Measurements from ENCODE around the gene ATF7IP2. TPM values are rescaled to one million over a fixed set of nuclear protein-coding genes. Genes with fewer than 3 reads are reported as not detected.
"Not testable (repeated sequence)": the region's sequence is repeated elsewhere in the genome, so short reads cannot be mapped to it uniquely, and the experiment has no call there.

ATF7IP2 gene
- total and polyA plus RNA-seq, 4 donors = 14.3 to 60.4 (median 30.1) TPM

DNA sequence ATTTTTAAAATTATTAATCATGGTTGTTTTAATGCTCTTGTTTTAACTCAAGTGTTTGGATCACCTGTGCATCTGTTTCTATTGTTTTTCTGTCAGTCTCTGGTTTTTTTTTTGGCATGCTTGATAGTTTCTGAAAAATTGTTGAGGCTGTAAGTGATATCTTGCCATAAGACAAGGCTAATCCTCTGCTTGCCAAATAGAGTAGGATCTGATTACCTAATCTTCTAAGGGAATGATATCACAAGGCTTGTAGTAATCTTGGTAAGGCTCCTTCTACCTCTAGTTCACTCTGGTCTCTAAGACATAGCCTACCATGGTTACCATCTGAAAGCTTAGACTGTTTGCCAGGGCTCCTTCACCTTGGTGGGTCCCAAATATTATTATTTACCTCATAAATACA, 81.0 kb downstream of the ATF7IP2 start (continued):
- no peak for TF ChIP-seq REST (IDR thresholded peaks at IDR 0.05)

GRCh38 chr16:10476636-10477035, 90.8 kb downstream of the ATF7IP2 start:
- DNase-seq (ENCODE audit: low spot score); H3K9ac ChIP-seq (ENCODE audit: low read depth in 1 of 2, low read length in 2 of 2); H3K4me1 ChIP-seq (ENCODE audit: control insufficient read depth in 4 of 4, insufficient read depth in 4 of 4, low read length in 3 of 4); H3K9me3 ChIP-seq (ENCODE audit: control insufficient read depth in 4 of 4, low read length in 3 of 4); H3K27ac ChIP-seq (ENCODE audit: low read depth in 1 of 2, low read length in 2 of 2); H3K27me3 ChIP-seq (ENCODE audit: control insufficient read depth in 4 of 4, insufficient read depth in 4 of 4, low read length in 3 of 4); H3K4me3 ChIP-seq (ENCODE audit: low read depth in 1 of 3, low read length in 3 of 3): not testable (repeated sequence)
- peaks cover 0 to 21% (median 15%) of the 10 kb centered on the region in 4 donors for H3K36me3 ChIP-seq (ENCODE audit: control insufficient read depth in 4 of 4, insufficient read depth in 3 of 4, low read depth in 1 of 4, low read length in 3 of 4)
- WGBS = 96% methylated on average over 1 of the region's 1 CpG

DNA sequence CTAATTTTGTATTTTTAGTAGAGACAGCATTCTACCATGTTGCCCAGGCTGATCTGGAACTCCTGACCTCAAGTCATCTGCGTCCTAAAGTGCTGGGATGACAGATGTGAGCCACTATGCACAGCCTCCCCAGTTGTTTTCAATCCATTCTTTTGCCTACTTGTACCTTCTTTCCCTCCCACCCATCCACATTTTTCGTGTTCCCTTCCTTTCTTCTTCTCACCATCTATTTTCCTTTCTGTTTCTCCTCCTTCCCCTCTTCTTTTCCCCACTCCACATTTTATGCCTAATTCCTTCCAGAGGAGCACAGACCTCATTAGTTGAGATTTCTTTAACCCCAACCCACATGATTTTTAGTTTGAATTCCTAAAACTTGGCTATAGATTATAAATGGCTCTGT, 94.3 kb downstream of the ATF7IP2 start:
- 94% methylated on average over 2 of the region's 2 CpGs for WGBS
- Histone ChIP-seq H3K36me3 (ENCODE audit: control insufficient read depth in 4 of 4, insufficient read depth in 3 of 4, low read depth in 1 of 4, low read length in 3 of 4) (peaks cover 0 to 14% (median 1%) of the 10 kb centered on the region in 4 donors), H3K4me3 (ENCODE audit: low read depth in 1 of 3, low read length in 3 of 3) (no peak overlapping the region), H3K4me1 (ENCODE audit: control insufficient read depth in 4 of 4, insufficient read depth in 4 of 4, low read length in 3 of 4) (no peaks in the 10 kb centered on the region), H3K9ac (ENCODE audit: low read depth in 1 of 2, low read length in 2 of 2) (no peak overlapping the region), H3K27me3 (ENCODE audit: control insufficient read depth in 4 of 4, insufficient read depth in 4 of 4, low read length in 3 of 4) (no peaks in the 10 kb centered on the region), H3K27ac (ENCODE audit: low read depth in 1 of 2, low read length in 2 of 2) (no peak overlapping the region), H3K9me3 (ENCODE audit: control insufficient read depth in 4 of 4, low read length in 3 of 4) (peaks cover 0 to under 1% (median 0%) of the 10 kb centered on the region in 4 donors)
- TF ChIP-seq SP1 (IDR thresholded peaks at IDR 0.05) = no peak
- no peak for TF ChIP-seq FOXA2 (IDR thresholded peaks at IDR 0.05)
- TF ChIP-seq, protein P1, sequence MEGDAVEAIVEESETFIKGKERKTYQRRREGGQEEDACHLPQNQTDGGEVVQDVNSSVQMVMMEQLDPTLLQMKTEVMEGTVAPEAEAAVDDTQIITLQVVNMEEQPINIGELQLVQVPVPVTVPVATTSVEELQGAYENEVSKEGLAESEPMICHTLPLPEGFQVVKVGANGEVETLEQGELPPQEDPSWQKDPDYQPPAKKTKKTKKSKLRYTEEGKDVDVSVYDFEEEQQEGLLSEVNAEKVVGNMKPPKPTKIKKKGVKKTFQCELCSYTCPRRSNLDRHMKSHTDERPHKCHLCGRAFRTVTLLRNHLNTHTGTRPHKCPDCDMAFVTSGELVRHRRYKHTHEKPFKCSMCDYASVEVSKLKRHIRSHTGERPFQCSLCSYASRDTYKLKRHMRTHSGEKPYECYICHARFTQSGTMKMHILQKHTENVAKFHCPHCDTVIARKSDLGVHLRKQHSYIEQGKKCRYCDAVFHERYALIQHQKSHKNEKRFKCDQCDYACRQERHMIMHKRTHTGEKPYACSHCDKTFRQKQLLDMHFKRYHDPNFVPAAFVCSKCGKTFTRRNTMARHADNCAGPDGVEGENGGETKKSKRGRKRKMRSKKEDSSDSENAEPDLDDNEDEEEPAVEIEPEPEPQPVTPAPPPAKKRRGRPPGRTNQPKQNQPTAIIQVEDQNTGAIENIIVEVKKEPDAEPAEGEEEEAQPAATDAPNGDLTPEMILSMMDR (IDR thresholded peaks at IDR 0.05; ENCODE audit: low read depth, low read length, missing input control) = no peak
- no peak for TF ChIP-seq JUND (IDR thresholded peaks at IDR 0.05)
- TF ChIP-seq REST (IDR thresholded peaks at IDR 0.05) = no peak
- TF ChIP-seq RAD21 (IDR thresholded peaks at IDR 0.05) = no peak
- no peak for TF ChIP-seq NR2F2 (IDR thresholded peaks at IDR 0.05)
- no peak for TF ChIP-seq EGR1 (IDR thresholded peaks at IDR 0.05; ENCODE audit: low read depth in 2 of 2)
- no peak for TF ChIP-seq YY1 (IDR thresholded peaks at IDR 0.05)
- TF ChIP-seq, protein P2, sequence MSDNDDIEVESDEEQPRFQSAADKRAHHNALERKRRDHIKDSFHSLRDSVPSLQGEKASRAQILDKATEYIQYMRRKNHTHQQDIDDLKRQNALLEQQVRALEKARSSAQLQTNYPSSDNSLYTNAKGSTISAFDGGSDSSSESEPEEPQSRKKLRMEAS (IDR thresholded peaks at IDR 0.05) = no peak
- no peak for TF ChIP-seq TAF1 (conservative IDR thresholded peaks at IDR 0.05)
- TF ChIP-seq HNF4G (IDR thresholded peaks at IDR 0.05) = no peak
- no peak for TF ChIP-seq FOXA1 (IDR thresholded peaks at IDR 0.05)
- no peak for DNase-seq (ENCODE audit: low spot score)
